Ishikawa (cell line): ENCODE measurements around the gene GARIN5B.

ENCODE experiments used
- CEBPB ChIP-seq: IDR thresholded peaks from 2 replicates; pipeline ENCODE4 v1.6.1; 2012
- CREB1 ChIP-seq: IDR thresholded peaks from 2 replicates; pipeline ENCODE4 v1.6.1; 2012; ENCODE audit warnings: low read depth
- EGR1 ChIP-seq: IDR thresholded peaks from 2 replicates; pipeline ENCODE4 v1.6.1; 2012
- EP300 ChIP-seq: IDR thresholded peaks from 2 replicates; pipeline ENCODE4 v1.6.1; 2012; ENCODE audit warnings: borderline replicate concordance
- FOXM1 ChIP-seq: IDR thresholded peaks from 2 replicates; pipeline ENCODE4 v1.6.1; 2012; ENCODE audit warnings: low read depth, borderline replicate concordance
- NFIC ChIP-seq: IDR thresholded peaks from 2 replicates; pipeline ENCODE4 v1.6.1; 2012
- RAD21 ChIP-seq: IDR thresholded peaks from 2 replicates; pipeline ENCODE4 v1.6.1; 2012; ENCODE audit warnings: low read depth
- TAF1 ChIP-seq: IDR thresholded peaks from 2 replicates; pipeline ENCODE4 v1.6.1; 2012; ENCODE audit warnings: low read depth, mild to moderate bottlenecking
- TCF12 ChIP-seq: IDR thresholded peaks from 2 replicates; pipeline ENCODE4 v1.6.1; 2012; ENCODE audit warnings: low read depth
- TEAD4 ChIP-seq: IDR thresholded peaks from 2 replicates; pipeline ENCODE4 v1.6.1; 2012
- YY1 ChIP-seq: IDR thresholded peaks from 2 replicates; pipeline ENCODE4 v1.6.1; 2012; ENCODE audit warnings: low read depth
- ZBTB7A ChIP-seq: IDR thresholded peaks from 2 replicates; pipeline ENCODE4 v1.6.1; 2012; ENCODE audit warnings: low read depth
- TF ChIP-seq, protein P1 (sequence below): IDR thresholded peaks from 2 replicates; pipeline ENCODE4 v1.6.1; 2012
- TF ChIP-seq, protein P2 (sequence below): IDR thresholded peaks from 2 replicates; pipeline ENCODE4 v1.6.1; 2012; ENCODE audit warnings: low read depth, mild to moderate bottlenecking
- TF ChIP-seq, protein P3 (sequence below): IDR thresholded peaks from 2 replicates; pipeline ENCODE4 v1.6.1; 2012

Gene GARIN5B

DNA sequence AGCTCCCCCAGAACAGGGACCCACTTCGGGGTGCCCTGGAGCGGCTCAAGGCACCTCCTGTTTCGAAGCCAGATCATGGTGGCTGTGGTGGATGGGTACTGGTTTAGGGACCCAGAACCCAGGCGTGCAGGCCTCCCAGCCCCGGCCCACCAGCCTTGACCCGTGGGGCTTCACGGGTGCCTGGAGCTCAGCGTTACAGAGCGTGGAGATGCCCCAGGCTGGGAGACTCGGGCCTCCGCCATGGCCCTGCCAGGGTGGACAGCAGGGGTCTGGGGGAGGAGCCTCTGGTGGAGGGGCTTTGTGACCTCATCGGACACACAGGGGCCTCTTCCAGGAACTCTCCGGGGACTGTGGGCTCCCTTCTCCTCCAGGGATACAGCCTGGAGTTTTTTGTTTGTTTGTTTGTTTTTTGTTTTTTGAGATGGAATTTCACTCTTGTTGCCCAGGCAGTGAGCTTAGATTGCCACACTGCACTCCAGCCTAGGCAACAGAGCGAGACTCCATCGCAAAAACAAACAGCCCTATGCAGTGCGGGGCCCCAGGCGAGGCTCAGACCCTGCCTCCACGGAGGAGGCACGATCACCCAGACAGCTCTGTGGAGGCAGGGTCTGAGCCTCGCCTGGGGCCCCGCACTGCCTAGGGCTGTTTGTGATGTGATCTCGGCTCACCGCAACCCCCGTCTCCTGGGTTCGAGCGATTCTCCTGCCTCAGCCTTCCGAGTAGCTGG is at the start of gene GARIN5B:
Gene GARIN5B, minus strand, starts transcription at position 271 of the 727 bp plus-strand sequence. Its CDS starts 194 bp downstream, at position 77.
- no peak for TF ChIP-seq EGR1
- TF ChIP-seq CEBPB, result no peak
- no peak for TF ChIP-seq RAD21
- TF ChIP-seq YY1, result no peak
- TF ChIP-seq, protein P1, sequence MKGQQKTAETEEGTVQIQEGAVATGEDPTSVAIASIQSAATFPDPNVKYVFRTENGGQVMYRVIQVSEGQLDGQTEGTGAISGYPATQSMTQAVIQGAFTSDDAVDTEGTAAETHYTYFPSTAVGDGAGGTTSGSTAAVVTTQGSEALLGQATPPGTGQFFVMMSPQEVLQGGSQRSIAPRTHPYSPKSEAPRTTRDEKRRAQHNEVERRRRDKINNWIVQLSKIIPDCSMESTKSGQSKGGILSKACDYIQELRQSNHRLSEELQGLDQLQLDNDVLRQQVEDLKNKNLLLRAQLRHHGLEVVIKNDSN, result no peak
- TF ChIP-seq, protein P2, sequence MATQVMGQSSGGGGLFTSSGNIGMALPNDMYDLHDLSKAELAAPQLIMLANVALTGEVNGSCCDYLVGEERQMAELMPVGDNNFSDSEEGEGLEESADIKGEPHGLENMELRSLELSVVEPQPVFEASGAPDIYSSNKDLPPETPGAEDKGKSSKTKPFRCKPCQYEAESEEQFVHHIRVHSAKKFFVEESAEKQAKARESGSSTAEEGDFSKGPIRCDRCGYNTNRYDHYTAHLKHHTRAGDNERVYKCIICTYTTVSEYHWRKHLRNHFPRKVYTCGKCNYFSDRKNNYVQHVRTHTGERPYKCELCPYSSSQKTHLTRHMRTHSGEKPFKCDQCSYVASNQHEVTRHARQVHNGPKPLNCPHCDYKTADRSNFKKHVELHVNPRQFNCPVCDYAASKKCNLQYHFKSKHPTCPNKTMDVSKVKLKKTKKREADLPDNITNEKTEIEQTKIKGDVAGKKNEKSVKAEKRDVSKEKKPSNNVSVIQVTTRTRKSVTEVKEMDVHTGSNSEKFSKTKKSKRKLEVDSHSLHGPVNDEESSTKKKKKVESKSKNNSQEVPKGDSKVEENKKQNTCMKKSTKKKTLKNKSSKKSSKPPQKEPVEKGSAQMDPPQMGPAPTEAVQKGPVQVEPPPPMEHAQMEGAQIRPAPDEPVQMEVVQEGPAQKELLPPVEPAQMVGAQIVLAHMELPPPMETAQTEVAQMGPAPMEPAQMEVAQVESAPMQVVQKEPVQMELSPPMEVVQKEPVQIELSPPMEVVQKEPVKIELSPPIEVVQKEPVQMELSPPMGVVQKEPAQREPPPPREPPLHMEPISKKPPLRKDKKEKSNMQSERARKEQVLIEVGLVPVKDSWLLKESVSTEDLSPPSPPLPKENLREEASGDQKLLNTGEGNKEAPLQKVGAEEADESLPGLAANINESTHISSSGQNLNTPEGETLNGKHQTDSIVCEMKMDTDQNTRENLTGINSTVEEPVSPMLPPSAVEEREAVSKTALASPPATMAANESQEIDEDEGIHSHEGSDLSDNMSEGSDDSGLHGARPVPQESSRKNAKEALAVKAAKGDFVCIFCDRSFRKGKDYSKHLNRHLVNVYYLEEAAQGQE, result no peak
- no peak for TF ChIP-seq CREB1
- TF ChIP-seq ZBTB7A, result no peak
- no peak for TF ChIP-seq EP300
- no peak for TF ChIP-seq TCF12

DNA sequence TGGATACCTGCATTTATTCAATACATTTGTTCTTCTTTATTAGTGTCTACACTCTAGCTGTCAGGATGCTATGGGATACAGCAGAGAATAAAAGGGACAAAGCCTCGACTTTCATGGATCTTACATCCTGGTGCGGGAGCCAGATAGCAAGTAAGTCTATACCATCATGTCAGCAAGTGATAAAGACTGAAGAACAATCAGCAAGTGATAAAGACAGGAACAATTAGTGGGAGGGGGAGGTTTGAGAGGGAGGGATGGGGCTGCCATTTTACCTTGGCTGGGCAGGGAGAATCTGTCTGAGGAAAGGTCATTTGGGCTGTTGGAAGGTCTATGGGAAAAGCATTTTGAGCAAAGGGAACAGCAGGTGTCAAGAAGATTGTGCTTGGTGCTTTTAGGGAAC is 47.1 kb upstream of the GARIN5B start:
- TF ChIP-seq EP300 (no peak), ZBTB7A (no peak), CEBPB (no peak), TCF12 (no peak), NFIC (no peak), TEAD4 (no peak), RAD21 (no peak), YY1 (no peak), EGR1 (no peak), FOXM1 (no peak)
- TF ChIP-seq, protein P3, sequence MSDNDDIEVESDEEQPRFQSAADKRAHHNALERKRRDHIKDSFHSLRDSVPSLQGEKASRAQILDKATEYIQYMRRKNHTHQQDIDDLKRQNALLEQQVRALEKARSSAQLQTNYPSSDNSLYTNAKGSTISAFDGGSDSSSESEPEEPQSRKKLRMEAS, result no peak
- TF ChIP-seq, protein P2, result no peak

DNA sequence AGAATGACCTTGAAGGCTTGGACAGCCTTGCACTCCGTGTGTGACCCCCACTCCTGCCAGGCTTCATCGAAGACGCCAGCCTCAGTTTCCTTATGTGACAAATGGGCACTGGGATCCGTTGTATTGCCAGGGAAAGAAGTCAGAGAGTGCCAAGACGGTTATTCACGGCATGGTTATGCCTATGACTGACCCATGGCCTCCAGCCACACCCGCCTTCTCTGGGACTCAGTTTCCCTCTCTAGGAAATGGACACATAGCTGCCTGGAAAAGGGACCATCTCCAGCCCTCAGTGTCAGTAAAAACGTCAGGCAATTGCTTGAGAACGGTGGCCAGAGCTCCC is 45.4 kb upstream of the GARIN5B start:
- TF ChIP-seq NFIC, result no peak
- no peak for TF ChIP-seq ZBTB7A
- TF ChIP-seq FOXM1, result no peak
- no peak for TF ChIP-seq TAF1
- TF ChIP-seq, protein P3, result no peak
- TF ChIP-seq TCF12, result no peak
- TF ChIP-seq CREB1, result no peak
- no peak for TF ChIP-seq TEAD4
- TF ChIP-seq, protein P1, result no peak
- no peak for TF ChIP-seq EGR1
- no peak for TF ChIP-seq CEBPB

DNA sequence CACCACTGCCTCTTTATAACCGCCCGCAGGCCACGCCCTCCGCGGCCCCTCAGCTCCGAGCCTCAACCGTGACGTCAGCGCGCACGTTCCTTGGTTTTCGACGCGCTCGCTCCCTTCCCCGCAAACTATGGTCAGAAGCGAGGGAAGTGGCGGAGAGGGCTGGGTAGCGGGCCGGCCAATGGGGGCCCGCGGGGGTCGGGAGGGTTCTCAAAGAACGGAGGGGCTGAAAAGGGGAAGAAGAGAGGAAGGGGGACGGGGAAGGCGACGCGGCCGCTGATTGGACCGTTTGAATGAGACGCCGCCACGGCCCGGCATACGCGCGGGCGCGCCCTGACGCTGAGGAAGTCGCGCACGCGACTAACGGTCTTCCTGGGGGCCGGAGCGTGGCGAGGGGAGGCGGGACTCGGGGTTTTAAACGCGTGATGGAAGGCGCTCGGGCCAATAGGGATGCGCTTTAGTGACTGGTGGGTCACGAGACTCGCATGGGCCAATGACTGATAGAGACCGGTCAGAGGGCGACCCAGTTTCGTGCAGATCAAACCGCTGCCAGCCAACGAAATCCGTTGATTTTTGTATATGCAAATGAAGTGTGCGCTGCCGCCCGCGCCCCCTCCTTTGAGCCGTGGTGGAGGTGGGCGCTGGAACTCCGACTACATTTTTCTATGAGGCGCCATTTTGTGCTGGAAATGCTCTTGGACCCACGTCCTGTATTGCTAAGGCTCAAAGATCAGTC is 44.9 kb upstream of the GARIN5B start:
- TF ChIP-seq TAF1 (0 out of 2 replicates have a peak, but pooled peaks have one; percentile 3), ZBTB7A (0 out of 2 replicates have a peak, but pooled peaks have one; percentile 29), RAD21 (no peak), EP300 (peak; percentile 37; the same call in 1 of the 2 replicates), TCF12 (peak; percentile 71), FOXM1 (peak; percentile 98), EGR1 (no peak), TEAD4 (no peak), NFIC (no peak), CREB1 (peak; percentile 74), YY1 (peak; percentile 89), CEBPB (no peak)
- TF ChIP-seq, protein P1, result peak; percentile 96
- TF ChIP-seq, protein P3, result peak; percentile 95
- TF ChIP-seq, protein P2, result no peak
